Caco-2 (cell line): ENCODE results near the gene GRIA1. TPM values are rescaled to one million over a fixed set of nuclear protein-coding genes. Genes with fewer than 3 reads are reported as not detected.

Experiments used
- BruUV-seq: library from RNA; stranded (reverse); fragments of 400-500 nt; replicated peaks from 2 replicates; lab custom pipeline; 2021; lab: Mats Ljungman, UMichigan
- CTCF ChIA-PET: fragments of 300-600 bp; sonication (Branson Sonifier 250); formaldehyde crosslinking; loops from one replicate; lab custom pipeline; 2022; ENCODE audit warnings: antibody characterized with exemption; lab: Charles Lee
- POLR2A ChIA-PET: fragments of 300-600 bp; sonication (Branson Sonifier 250); formaldehyde crosslinking; loops from one replicate; lab custom pipeline; 2022; ENCODE audit warnings: antibody characterized with exemption; lab: Charles Lee
- DNase-seq, 2 experiments: peaks; one replicate each; pipeline versions ENCODE4 v3.0.0 to v3.0.0-alpha.2; 2020 to 2022
- H3K27me3 ChIP-seq: replicated peaks from 2 replicates; pipeline ENCODE4 v1.6.0; 2011; ENCODE audit warnings: low read length; ENCODE audit not compliant: control insufficient read depth, insufficient read depth
- H3K36me3 ChIP-seq: 2 replicates; pipeline ENCODE4 v1.5.1; 2011; ENCODE audit warnings: low read length; ENCODE audit not compliant: control insufficient read depth, insufficient read depth
- H3K4me1 ChIP-seq: fragments of 250-450 bp; sonication (Bioruptor Pico); 2 replicates; pipeline ENCODE4 v1.5.1; 2020; ENCODE audit warnings: mild to moderate bottlenecking
- H3K4me3 ChIP-seq: 2 replicates; pipeline ENCODE4 v1.5.1; 2011; ENCODE audit warnings: low read depth, mild to moderate bottlenecking, control low read depth, low read length
- H3K9me3 ChIP-seq: fragments of 250-450 bp; sonication (Bioruptor Pico); 2 replicates; pipeline ENCODE4 v1.5.1; 2020; ENCODE audit warnings: mild to moderate bottlenecking, moderate library complexity
- H3K27ac Mint-ChIP-seq: one replicate; pipeline ENCODE4 v1.8.0; 2022; ENCODE audit warnings: mixed read lengths; ENCODE audit not compliant: unreplicated experiment
- H3K27me3 Mint-ChIP-seq: one replicate; pipeline ENCODE4 v1.8.0; 2022; ENCODE audit warnings: mixed read lengths; ENCODE audit not compliant: insufficient read depth, unreplicated experiment
- H3K36me3 Mint-ChIP-seq: one replicate; pipeline ENCODE4 v1.8.0; 2022; ENCODE audit warnings: mild to moderate bottlenecking, mixed read lengths; ENCODE audit not compliant: insufficient read depth, unreplicated experiment
- H3K4me1 Mint-ChIP-seq: one replicate; pipeline ENCODE4 v1.8.0; 2022; ENCODE audit warnings: low read depth, mixed read lengths; ENCODE audit not compliant: unreplicated experiment
- H3K4me3 Mint-ChIP-seq: one replicate; pipeline ENCODE4 v1.8.0; 2022; ENCODE audit warnings: mild to moderate bottlenecking, moderate library complexity, mixed read lengths; ENCODE audit not compliant: unreplicated experiment
- H3K9me3 Mint-ChIP-seq: one replicate; pipeline ENCODE4 v1.8.0; 2022; ENCODE audit warnings: mixed read lengths; ENCODE audit not compliant: unreplicated experiment
- intact Hi-C: fragments of 100-400 bp; cut with micrococcal nuclease; formaldehyde crosslinking; loops from one replicate; pipeline ENCODE4 v1.10.0; 2022; ENCODE audit not compliant: unreplicated experiment
- total RNA-seq: library from RNA; stranded (reverse); gene quantifications from 2 replicates; pipeline ENCODE4 v1.2.3, GENCODE V29; 2022
- TF ChIP-seq, protein P1 (sequence below), 2 experiments: fragments of 200-600 bp in 1 of 2; IDR thresholded peaks; 1 replicate in 1 of 2; 2 replicates in 1 of 2; pipeline versions ENCODE4 v1.5.1 to v1.8.0; 2011 to 2022; ENCODE audit warnings: antibody characterized with exemption in 1 of 2, control low read depth in 1 of 2, inconsistent platforms in 1 of 2, low read depth in 1 of 2, low read length in 1 of 2, mild to moderate bottlenecking in 1 of 2, moderate library complexity in 1 of 2; ENCODE audit not compliant: insufficient read depth in 1 of 2, severe bottlenecking in 1 of 2, unreplicated experiment in 1 of 2

GRIA1 gene
- total RNA-seq, 1 experiment from 2014 or later, result not detected

- H3K27ac Mint-ChIP-seq, result no peak overlapping the region
- CTCF ChIA-PET, result no interaction called here
- peaks cover 16% of the 10 kb centered on the region for H3K27me3 Mint-ChIP-seq
- H3K36me3 ChIP-seq, result no peaks in the 10 kb centered on the region
- no peaks in the 10 kb centered on the region for H3K4me1 ChIP-seq
- no peak overlapping the region for H3K4me3 ChIP-seq
- H3K9me3 Mint-ChIP-seq, result no peaks in the 10 kb centered on the region
- no peaks in the 10 kb centered on the region; the same call in 1 of the 2 replicates for H3K27me3 ChIP-seq
- H3K9me3 ChIP-seq, result no peaks in the 10 kb centered on the region
- no TSS peak for BruUV-seq
- no peak overlapping the region for H3K4me3 Mint-ChIP-seq
- intact Hi-C loops, result no loop called here
- no peak for DNase-seq
- no peaks in the 10 kb centered on the region for H3K4me1 Mint-ChIP-seq
- TF ChIP-seq, protein P1, sequence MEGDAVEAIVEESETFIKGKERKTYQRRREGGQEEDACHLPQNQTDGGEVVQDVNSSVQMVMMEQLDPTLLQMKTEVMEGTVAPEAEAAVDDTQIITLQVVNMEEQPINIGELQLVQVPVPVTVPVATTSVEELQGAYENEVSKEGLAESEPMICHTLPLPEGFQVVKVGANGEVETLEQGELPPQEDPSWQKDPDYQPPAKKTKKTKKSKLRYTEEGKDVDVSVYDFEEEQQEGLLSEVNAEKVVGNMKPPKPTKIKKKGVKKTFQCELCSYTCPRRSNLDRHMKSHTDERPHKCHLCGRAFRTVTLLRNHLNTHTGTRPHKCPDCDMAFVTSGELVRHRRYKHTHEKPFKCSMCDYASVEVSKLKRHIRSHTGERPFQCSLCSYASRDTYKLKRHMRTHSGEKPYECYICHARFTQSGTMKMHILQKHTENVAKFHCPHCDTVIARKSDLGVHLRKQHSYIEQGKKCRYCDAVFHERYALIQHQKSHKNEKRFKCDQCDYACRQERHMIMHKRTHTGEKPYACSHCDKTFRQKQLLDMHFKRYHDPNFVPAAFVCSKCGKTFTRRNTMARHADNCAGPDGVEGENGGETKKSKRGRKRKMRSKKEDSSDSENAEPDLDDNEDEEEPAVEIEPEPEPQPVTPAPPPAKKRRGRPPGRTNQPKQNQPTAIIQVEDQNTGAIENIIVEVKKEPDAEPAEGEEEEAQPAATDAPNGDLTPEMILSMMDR (IDR thresholded peaks at IDR 0.05; ENCODE audit: insufficient read depth in 1 of 2, low read depth in 1 of 2, low read length in 1 of 2, severe bottlenecking in 1 of 2, unreplicated experiment in 1 of 2), result no peak
- POLR2A ChIA-PET, result no interaction called here
- no peaks in the 10 kb centered on the region for H3K36me3 Mint-ChIP-seq
Observed at GRCh38 chr5:153748823-153749222, 258.4 kb downstream of the GRIA1 start.

DNA sequence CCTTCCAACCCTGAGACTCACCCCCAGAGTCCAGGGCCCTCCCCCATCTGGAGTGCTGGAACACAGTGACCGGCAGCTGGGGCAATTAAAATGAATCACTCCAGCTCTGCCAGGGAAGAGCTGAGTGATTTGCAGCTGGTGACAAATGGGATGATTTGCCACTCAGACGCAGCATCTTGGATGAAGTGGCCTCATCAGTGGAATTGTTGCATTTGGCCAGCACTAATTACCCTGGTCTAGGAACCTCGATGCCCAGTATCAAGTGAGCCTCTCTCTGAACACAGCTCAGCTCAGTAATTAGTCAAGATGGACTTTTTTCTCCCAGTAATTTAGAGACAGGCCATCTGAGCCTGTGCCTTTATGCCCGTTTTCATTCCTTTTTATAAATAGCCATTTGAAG, 259.5 kb downstream of the GRIA1 start:
- H3K27ac Mint-ChIP-seq, result no peak overlapping the region
- no TSS peak for BruUV-seq
- intact Hi-C loops, result no loop called here
- TF ChIP-seq, protein P1 (IDR thresholded peaks at IDR 0.05; ENCODE audit: insufficient read depth in 1 of 2, low read depth in 1 of 2, low read length in 1 of 2, severe bottlenecking in 1 of 2, unreplicated experiment in 1 of 2), result no peak
- no peaks in the 10 kb centered on the region for H3K36me3 Mint-ChIP-seq
- H3K9me3 ChIP-seq, result no peaks in the 10 kb centered on the region
- H3K9me3 Mint-ChIP-seq, result no peaks in the 10 kb centered on the region
- ChIA-PET POLR2A (no interaction called here), CTCF (no interaction called here)
- H3K4me3 Mint-ChIP-seq, result no peak overlapping the region
- 0 out of 2 replicates have a peak, but pooled peaks cover 8% of the 10 kb centered on the region for H3K4me1 ChIP-seq
- no peak overlapping the region for H3K4me3 ChIP-seq
- peaks cover 16% of the 10 kb centered on the region for H3K27me3 Mint-ChIP-seq
- no peak for DNase-seq
- no peaks in the 10 kb centered on the region for H3K36me3 ChIP-seq
- H3K27me3 ChIP-seq, result no peaks in the 10 kb centered on the region; the same call in 1 of the 2 replicates
- no peaks in the 10 kb centered on the region for H3K4me1 Mint-ChIP-seq

DNA sequence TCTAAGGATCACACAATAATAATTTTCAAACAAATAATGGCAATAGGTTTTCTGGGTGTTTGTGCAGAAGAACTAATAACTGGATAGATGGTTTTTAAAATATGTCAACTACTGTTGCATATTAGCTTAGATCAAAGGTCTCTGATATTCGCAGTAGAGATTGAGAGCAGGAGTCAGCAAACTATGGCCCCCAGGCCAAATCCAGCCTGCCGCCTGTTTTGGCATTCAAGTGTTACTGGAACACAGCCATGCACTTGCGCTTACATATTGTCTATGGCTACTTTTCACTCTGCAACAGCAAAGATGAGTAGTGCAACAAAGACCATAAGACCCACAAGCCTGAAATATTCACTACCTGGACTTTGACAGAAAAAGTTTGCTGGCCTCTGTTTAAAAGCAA, 260.8 kb downstream of the GRIA1 start:
- no peaks in the 10 kb centered on the region for H3K36me3 ChIP-seq
- ChIA-PET CTCF (no interaction called here), POLR2A (no interaction called here)
- no peak overlapping the region for H3K4me3 ChIP-seq
- no peaks in the 10 kb centered on the region; the same call in 1 of the 2 replicates for H3K27me3 ChIP-seq
- TF ChIP-seq, protein P1 (IDR thresholded peaks at IDR 0.05; ENCODE audit: insufficient read depth in 1 of 2, low read depth in 1 of 2, low read length in 1 of 2, severe bottlenecking in 1 of 2, unreplicated experiment in 1 of 2), result no peak
- BruUV-seq, result no TSS peak
- H3K36me3 Mint-ChIP-seq, result no peaks in the 10 kb centered on the region
- H3K4me3 Mint-ChIP-seq, result no peak overlapping the region
- H3K27me3 Mint-ChIP-seq, result peaks cover 16% of the 10 kb centered on the region
- no peaks in the 10 kb centered on the region for H3K4me1 Mint-ChIP-seq
- intact Hi-C loops, result no loop called here
- H3K27ac Mint-ChIP-seq, result no peak overlapping the region
- no peaks in the 10 kb centered on the region for H3K9me3 Mint-ChIP-seq
- H3K9me3 ChIP-seq, result no peaks in the 10 kb centered on the region
- H3K4me1 ChIP-seq, result 0 out of 2 replicates have a peak, but pooled peaks cover 8% of the 10 kb centered on the region
- DNase-seq, result no peak
